KG1 (cell line): Measurements from ENCODE around the gene FGD2.

Experiments
- DNase-seq: peaks from one replicate; lab custom pipeline; 2025; lab: John Stamatoyannopoulos, UW

Gene FGD2

GRCh38 chr6:37018198-37019064, 13.0 kb downstream of the FGD2 start:
- peak; percentile 77 for DNase-seq

- DNase-seq = no peak
These were observed 13.6 kb downstream of the FGD2 start for GRCh38 chr6:37019065-37019450.

- no peak for DNase-seq
These were observed 14.9 kb downstream of the FGD2 start for GRCh38 chr6:37020381-37020780.

- DNase-seq = no peak
These were observed 15.4 kb downstream of the FGD2 start for GRCh38 chr6:37020812-37021211.

GRCh38 chr6:37021356-37022129, 16.1 kb downstream of the FGD2 start:
- DNase-seq = no peak

GRCh38 chr6:37022135-37022863, 16.8 kb downstream of the FGD2 start:
- DNase-seq = no peak

- no peak for DNase-seq
These were observed 19.3 kb downstream of the FGD2 start for GRCh38 chr6:37024656-37025337.

GRCh38 chr6:37025621-37026466, 20.4 kb downstream of the FGD2 start:
- DNase-seq = no peak

- DNase-seq = no peak
These were observed 21.7 kb downstream of the FGD2 start for GRCh38 chr6:37027036-37027720.

GRCh38 chr6:37027811-37028469, 22.5 kb downstream of the FGD2 start:
- no peak for DNase-seq

GRCh38 chr6:37029249-37029971, 24.0 kb downstream of the FGD2 start:
- peak; percentile 55 for DNase-seq

GRCh38 chr6:37030599-37030998, 25.1 kb downstream of the FGD2 start:
- no peak for DNase-seq

- DNase-seq = no peak
These were observed 26.8 kb downstream of the FGD2 start for GRCh38 chr6:37032239-37032638.

- DNase-seq = no peak
These were observed 27.8 kb downstream of the FGD2 start for GRCh38 chr6:37033255-37033654.

GRCh38 chr6:37033819-37034795, 28.7 kb downstream of the FGD2 start:
- DNase-seq = no peak

- DNase-seq = no peak
These were observed 30.7 kb downstream of the FGD2 start for GRCh38 chr6:37036146-37036545.

- DNase-seq = no peak
These were observed 33.1 kb downstream of the FGD2 start for GRCh38 chr6:37038292-37039198.
